HG03378 (cell line): Measurements from ENCODE around the gene PFDN5.
"Not testable (repeated sequence)": the region's sequence is repeated elsewhere in the genome, so short reads cannot be mapped to it uniquely, and the experiment has no call there.

Experiments
- ATAC-seq: cut with Tn5 transposase; IDR thresholded peaks from one replicate; pipeline ENCODE4 v1.9.1; 2021; ENCODE audit warnings: mild to moderate bottlenecking, moderate library complexity; ENCODE audit not compliant: unreplicated experiment

PFDN5 gene

DNA sequence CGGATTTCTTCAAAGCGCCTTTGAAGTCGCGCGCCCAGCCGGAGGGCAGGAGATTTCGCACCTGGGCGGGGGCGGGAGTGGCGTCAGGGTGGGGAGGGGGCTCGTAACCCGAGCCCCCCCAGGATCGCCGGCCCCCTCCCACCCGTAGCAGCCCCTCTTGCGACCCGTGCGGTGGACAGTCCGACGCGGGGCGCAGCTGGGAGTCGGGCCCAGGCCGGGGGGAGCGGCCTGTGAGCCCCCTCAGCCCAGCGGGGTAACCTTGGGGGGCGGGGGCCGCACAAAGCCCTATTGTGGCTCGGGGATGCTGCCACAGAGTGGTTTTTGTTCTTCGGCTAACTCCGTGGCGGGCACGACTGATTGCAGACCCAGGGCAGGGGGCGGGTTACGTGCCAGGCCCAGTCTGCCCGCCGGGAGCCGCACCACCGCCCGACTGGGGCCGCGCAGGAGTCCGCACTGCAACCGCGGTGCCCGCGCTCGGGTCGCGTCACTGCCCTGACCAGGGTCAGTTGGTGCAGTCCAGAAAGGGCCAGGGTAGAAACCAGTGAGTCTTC, 30.2 kb downstream of the PFDN5 start:
- ATAC-seq: no peak

DNA sequence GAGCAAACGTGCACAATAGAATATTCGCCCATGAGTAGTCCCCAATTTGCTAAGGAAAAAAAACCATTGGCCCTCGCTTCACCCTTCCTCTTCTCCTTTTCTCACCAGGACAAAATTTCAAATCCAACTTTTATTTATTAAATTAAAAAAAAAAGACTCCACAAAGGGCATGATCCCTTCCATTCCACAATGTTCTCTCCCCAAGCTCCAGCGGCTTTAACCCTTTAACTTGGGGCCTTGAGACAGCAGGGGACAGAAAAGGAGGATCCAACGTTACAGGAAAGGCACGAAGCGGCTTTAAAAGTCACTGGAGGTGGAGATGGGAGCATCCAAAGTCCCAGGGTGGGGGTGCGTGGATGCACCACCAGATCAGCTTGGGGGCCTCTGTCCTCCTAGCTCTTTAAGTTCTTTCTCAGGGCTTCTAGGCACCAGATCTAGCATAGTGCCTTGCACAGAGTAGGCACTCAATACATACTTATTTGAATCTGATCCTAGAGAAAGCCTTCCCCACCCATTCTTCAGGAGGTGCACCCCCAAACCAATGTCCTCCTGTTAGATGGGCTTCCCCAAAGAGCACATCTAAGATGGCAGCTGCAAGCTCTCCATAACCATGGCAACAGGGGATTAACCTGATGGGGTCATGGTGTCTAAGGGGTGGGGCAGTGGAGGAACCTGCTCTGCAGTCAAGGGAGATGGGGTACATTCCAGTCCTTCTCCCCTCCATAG, 31.3 kb downstream of the PFDN5 start:
- no peak for ATAC-seq

DNA sequence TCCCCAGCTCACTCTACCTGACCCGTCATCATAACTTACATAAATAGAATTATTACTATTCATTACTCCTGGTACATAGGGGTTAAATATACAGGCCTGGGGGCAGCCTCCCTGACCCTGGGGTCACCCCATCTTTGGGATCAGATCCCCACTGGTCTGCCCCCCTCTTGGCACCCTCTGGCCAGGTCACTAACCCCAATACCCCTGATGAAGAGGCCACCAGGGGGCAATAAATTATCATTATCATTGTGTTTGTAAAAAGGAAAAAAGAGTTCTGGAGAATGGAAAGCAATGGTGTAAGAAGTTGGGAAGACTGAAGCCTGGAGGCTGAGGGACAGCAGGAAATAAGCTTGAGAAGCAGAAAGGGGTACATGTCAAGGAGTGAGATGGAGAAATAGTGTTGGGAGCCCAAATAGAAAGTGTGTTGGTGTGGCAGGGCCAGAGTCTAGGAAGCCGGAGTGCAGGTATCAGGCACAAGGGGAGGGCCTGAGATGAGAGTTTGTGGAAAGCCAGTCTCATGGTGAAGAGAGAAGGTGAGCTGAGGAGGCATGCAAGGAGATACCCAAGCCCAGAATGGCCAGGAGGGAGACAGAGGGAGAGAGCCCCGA, 32.2 kb downstream of the PFDN5 start:
- ATAC-seq: no peak

DNA sequence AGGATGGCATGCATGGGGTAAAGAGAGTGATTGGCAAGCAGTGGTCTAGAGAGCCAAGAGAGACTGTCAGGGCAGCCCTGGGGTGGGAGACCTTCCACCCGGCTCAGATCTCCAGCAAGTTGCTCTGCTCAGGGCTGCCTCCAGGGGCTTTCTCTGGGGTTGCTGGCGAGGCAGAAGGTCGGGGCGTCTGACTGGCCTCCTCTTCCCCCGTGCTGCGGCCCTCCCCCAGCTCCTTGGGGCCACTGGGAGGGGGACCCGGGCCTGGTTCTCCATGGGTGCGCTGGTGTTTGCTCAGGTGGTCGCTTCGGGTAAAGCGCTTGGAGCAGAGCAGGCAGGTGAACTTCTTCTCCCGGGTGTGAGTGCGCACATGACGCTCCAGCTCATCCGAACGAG, 32.7 kb downstream of the PFDN5 start:
- no peak for ATAC-seq

DNA sequence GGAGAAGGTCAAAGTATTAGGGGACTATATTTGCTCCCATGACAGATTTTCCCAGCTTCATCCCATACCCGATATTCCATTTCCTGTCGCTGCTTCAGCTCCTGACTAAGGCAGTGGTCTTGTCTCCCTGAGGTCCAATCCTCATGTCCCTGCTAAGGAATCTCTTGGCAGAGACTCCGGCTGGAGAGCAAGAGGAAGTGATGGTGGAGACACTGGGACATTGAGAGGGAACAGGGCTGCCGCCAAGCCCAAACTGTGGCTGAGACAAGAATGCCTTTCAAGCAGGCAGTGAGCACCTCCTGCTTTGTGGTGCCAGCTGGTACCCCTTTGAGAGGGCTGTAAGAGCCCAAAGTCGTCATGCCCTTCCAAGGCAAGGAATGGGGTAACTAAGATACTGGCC, 35.3 kb downstream of the PFDN5 start:
- ATAC-seq: no peak

DNA sequence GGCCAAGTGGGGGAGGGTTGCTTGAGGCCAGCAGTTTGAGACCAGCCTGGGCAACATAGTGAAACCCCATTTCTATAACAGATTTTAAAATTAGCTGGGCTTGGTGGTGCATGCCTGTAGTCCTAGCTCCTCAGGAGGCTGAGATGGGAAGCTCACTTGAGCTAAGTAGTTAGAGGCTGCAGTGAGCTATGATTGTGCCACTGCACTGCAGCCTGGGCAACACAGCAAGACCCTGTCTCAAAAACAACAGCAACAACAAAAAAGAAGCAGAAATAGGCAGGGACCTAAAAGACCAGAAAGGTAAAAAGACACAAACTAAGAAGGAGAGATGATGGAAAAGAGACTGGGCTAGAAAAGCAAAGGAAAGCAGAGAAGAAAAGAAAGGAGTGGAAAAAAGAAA, 37.0 kb downstream of the PFDN5 start:
- not testable (repeated sequence) for ATAC-seq

DNA sequence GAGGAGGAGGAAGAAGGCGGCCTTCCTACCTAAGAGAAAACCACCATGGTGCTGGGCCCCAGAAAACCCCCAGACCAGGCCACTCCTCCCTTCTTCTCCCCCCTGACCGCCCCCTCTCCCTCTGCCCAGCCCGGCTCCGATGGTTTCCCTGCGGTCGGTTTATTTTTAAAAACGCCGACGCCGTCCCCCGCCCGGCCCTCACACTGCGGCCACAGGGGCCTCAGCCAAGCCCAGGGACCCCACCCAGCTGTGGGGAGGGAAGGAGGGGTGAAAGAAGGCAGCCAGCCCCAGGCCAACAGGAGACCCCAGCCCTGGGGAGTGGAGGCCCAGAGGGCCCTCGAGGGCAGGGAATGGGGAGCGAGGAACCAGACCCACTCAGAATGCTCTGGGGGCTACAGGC, 37.4 kb downstream of the PFDN5 start:
- no peak for ATAC-seq

DNA sequence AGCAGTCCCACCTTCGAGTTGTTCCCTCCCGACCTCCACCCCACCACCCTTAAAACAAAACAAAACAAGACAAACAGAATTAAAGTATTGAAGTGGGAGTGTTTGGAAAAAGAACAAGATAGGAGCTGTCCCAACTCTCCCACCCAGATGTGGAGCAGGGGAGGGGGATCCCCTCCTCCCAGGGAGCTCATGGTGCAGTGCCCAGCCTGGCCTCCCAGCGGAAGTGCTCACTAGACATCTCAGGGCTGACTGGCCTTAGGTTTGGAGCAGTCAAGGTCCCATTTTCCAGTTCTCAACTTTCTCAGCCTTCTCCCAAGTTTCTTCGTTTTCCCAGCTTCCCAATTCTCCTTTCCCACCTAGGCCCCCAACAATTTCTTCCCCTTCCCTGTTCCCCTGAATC, 37.9 kb downstream of the PFDN5 start:
- no peak for ATAC-seq

DNA sequence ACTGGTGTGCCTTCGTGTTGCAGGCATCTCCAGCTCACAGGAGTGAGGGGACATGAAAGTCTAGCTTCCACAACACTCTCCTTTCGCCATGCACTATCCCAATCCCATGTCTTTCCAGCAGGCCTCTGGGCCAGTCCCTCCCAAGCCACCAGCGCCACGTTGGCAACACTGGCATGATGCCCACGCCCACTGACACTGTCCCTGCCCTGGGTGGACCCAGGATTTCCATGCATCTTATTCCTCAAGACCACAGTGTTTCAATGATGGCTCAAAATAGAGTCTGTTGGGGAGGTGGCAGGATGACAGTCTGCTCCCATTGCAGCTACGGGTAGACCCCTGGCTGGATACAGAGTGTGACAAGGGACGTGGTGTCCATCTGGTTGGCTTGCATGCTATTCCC, 38.5 kb downstream of the PFDN5 start:
- ATAC-seq: no peak

DNA sequence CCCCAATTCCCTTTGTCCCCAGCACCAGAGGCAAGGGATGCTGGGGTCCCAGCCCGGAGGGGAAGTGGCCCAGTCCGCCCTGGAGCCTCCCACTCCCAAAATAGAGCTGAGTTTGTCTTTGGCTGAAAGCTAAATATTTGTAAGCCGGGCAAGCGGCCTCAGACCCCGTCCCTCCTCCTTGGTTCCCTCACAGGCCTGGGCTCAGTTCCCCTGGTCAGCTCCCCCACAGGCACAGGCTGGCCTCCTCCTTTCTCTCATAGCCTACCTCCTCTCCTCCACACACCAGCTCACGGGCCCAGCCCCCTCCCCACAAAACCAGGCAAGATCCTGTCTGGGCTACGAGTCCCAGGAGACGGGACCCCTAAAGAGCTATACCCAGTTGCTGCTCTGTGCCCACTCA, 39.5 kb downstream of the PFDN5 start:
- no peak for ATAC-seq

DNA sequence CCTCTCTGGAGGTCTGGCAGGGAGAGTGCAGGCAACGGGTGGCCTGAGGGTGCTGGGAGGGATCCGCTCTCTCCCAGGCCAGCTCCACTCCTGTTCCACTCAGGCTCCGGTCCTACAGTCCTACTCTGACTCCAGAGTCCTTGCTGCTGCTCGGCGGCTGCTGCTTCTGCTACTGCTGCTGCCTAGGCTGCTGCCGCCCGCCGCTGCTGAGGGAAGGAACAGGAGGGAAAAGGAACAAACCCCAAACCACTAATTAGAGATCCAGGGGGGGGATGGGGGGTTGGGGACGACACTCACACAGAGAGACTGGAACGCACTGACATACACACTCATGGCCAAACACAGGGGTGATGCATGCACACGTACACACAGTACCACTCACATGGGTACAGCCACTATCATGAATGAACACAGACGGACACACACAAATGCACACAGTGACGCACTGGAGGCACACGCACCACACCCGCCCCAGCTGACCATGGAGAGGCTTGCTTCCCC, 40.9 kb downstream of the PFDN5 start, which contains the start of gene SP7:
SP7 (minus strand) TSS at position 174 of the 501 bp plus-strand sequence. CDS start 708 bp downstream, outside the sequence.
- no peak for ATAC-seq

DNA sequence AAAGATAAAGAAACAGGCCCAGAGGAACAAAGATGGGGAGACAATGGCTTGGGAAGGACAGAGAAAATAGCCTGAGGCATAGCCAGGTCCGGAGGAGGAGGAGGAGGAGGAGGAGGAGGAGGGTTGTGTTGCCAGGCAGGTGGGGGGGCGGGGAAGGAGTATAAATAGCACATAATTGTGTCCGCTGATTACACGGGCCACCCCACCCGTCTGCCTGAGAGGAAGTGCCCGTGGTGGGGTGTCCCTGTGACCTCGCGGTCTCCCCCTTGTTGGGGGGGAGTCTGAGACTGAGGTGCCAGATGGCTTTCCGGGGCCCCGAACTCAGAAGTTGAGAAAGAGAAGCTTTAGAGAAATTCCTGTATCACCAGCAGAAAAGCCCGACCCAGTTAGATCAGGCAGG, 42.7 kb downstream of the PFDN5 start:
- no peak for ATAC-seq

DNA sequence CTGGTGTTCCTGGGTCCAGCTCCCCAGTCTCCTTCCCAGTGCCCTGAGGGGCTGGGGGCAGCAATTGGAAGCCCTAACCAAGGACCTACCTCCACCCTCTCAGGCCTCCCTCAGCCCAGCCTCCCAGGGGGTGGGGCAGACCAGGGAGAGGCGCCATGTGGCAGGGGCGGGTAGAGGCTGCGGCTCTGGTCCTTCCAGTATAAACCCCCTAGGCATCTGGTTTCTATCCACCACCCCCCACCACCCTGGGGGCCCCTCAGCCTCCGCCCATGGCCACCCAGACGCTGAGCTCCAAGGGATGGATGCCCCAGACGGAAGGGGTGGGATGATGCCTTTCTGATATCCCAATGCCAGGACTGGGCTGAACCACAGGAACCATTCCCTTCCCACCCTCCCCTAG, 43.6 kb downstream of the PFDN5 start:
- ATAC-seq: no peak

DNA sequence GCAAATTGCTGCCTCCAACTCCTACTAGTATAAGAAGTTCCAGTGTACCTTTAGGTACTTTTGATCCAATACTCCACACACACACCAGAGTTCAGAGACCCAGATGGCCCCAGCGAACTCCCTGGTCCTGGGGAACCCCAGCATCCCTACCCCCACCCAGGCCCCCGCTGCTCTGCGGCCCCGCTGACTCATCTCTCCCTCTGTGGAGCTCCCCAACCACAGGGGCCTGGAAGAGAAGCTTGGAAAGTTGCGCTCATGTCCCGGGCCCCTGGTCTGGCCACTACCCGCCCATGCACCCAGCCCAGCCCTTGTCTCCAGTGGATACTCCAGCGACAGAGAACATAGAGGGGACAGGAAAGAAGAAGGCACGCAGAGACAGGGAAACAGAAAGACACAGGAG, 45.1 kb downstream of the PFDN5 start:
- ATAC-seq: no peak

DNA sequence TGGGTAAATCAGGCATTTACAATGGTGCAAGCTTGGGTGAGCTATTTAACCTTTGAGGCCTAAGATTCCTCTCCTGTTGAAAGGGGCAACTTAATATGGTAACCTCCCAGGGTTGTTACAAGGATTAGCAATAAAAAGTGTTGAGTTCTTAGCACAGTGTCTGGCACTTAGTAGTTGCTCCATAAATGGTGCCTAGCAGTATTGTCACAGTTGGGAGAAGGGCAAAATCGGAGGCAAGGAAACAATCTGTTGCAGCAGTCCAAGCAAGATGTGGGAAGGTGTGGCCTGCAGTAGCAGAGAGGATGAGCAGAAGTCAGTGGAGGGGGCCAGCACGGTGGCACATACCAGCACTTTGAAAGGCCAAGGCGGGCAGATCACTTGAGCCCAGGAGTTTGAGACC, 48.1 kb downstream of the PFDN5 start:
- ATAC-seq: no peak

DNA sequence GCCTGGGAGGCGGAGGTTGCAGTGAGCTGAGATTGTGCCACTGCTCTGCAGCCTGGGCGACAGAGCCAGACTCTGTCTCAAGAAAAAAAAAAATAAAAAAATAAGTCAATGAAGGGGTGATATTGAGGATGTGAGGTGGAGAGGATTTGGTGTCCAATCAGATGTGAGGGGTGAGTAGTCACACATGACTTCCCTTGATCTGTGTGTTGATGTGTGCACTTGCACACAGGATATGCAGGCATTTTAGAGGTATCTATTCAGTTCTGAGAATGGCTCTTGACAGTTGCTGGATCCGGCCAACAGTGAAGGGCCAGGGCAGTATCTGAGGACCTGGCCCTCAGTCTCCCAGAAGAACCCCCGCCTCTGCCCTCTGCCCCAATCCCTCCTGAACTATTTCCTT, 48.6 kb downstream of the PFDN5 start:
- ATAC-seq: no peak

DNA sequence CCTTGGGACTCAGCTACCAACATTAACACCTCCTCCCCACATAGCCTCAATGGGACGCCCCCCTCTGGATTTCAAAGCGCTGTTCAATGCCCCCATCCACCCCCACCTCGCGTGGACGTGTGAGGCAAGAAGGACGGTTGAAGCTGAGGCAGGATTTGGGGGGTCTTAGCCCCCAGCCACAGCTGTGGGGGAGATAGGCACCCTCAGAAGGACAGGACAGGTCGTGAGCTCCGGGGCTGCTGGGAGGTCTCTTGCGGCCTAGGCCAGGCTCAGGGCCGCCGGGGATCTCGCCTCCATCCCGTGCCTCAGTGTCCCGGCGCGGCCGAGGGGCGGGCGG, 49.1 kb downstream of the PFDN5 start:
- ATAC-seq: no peak

DNA sequence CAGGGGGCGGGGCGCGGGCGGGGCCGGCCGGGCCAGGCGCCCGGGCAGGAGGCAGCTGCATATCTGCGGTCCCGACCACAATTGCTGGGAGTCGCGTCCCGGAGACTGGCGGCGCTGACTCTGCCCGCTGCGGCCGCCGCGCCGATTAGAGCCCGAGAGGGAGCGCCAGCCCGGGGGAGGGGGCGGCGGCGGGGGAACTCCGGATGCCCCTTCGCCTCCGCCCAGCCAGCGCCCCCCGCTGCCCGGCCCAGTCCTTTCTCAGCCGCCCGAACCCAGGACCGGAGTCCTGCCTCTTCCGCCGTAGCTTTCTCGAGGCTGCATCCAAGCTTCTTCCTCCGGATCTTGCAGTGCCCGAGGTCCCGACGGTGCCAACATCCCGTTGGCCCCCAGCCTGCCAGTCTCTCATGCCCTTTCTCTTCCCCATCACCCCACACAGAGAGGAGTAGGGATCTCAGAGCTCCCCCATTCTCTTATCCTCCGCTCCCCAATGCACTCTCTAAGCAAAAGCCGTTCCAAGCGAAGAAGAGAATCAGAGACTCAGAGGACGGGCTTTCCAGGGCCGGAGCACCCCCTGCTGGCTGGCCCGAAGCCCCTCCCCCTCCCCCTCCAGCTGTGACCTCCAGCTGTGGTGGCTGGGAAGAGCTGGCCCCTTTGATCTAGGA, 49.6 kb downstream of the PFDN5 start:
- no peak for ATAC-seq

DNA sequence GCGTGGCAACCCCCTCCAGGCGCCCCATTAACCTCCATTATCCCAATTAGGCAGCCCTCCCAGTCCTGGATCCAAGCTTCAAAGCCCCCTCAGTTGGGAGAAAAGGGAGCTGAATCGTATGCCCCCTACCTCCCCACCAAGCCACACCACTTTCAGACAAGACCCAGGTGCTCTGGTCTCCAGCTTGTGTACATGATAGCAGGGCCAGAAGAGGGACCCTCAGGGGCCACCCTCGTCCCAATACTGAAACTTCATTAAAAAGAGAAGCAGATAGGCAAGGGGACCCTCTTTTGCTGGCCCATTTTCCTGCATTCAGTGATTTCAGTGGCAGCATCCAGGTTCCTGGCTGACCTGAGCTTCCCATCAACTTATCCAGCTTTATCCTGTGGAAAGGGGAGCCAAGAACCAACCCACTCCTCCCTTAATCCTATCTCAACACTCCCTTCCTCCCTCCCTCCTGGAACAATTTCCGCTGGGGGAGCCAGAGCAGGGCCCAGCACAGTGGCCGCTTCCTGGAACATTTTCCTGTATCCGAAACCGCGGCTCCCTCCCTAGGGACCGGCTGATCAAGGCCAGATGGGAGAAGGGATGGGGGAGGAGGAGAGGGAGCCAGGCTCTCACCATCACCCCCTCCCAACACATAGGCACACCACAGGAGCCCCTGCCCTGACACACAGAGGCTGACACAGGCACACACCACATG, 50.3 kb downstream of the PFDN5 start:
- ATAC-seq: no peak

DNA sequence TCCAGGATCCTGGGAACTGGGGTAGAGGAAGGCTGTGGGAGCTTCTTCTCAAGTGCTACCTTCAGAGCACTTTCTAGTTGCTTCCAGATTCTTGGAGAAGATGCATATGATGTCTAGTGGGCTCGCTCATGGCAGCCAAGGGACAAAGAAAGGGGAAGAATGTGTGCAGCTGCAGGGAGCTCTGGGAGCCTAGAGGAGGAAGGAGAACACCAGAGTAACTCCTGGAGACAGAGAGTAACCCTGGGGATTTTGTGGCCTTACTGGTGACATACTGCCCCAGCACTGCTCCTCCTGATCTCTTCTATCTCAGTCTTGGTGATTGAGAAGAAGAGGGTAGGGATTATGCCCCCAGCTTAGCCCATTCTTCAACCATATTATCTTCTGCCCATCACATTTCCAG, 51.1 kb downstream of the PFDN5 start:
- no peak for ATAC-seq

DNA sequence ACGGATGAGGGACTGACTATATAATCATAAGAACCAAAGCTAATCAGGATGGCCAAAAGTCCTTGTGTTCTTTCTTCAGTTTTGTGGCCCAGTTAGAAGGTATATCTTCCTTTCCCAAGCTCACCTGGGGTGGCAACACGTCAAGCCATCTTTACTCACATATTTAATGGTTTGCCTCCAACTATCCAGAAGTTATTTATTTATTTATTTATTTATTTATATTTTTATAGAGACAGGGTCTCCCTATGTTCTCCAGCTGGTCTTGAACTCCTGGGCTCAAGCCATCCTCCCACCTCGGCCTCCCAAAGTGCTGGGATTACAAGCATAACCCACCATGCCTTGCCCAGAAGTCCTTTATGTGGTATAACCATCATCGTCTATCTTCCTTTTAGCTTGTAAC, 52.6 kb downstream of the PFDN5 start:
- no peak for ATAC-seq
